GM10847 (cell line): ENCODE measurements around the gene DMD.

ENCODE experiments used
- POLR2A ChIP-seq: IDR thresholded peaks from 2 replicates; pipeline ENCODE4 v1.6.1; 2011; ENCODE audit not compliant: insufficient read length; ENCODE audit errors: extremely low read depth

DMD gene

DNA sequence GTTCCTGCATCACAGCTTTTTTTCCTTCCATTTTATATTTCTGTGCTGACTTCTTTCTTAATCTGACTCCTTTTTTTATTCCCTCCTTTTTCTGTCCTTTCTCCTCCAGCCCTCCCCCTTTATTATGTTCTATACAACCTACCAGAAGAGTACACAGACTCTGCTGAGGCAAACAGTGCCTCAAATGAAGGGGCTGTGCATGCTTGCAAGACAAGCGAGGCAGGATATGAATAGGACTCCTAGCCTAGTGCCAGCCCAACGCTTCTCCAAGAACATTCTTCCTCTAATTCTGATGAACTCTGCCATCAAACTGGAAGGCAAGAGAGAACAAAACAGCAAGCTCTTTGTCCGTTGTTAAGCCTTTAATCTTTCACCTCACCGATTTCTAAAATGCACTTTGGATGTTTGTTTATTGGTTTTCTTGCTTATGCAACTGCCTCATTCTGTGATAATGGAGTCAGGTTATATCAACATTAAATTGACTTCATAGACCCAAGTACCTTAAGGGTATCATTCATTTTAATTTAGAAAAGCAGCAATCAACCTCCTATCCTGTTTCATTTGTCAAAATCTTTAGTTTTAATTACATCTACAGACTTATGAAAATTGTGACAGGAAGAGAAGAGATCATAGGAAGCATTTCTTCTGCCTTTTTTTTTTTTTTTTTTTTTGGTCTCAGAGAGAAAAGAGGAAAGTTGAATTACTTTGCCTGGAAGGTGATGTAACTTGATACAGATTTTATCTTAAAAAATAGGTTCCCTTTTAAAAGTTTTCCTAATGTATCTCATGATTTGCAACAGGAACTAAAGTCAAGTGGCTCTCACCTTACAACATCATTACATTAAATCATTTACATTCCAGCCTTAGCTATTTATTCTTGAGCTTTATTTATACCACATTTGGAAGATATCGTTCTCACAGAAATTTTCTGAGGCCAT is 1854.8 kb downstream of the DMD start:
- no peak for TF ChIP-seq POLR2A

GRCh38 chrX:31355206-31355955 is 1856.0 kb downstream of the DMD start:
- no peak for TF ChIP-seq POLR2A

GRCh38 chrX:31353095-31353494 is 1858.3 kb downstream of the DMD start:
- TF ChIP-seq POLR2A: no peak

GRCh38 chrX:31350808-31351074 is 1860.6 kb downstream of the DMD start:
- no peak for TF ChIP-seq POLR2A

- no peak for TF ChIP-seq POLR2A
These were observed 1861.8 kb downstream of the DMD start for GRCh38 chrX:31349515-31349914.

- no peak for TF ChIP-seq POLR2A
These were observed 1870.8 kb downstream of the DMD start for GRCh38 chrX:31340587-31340986.

DNA sequence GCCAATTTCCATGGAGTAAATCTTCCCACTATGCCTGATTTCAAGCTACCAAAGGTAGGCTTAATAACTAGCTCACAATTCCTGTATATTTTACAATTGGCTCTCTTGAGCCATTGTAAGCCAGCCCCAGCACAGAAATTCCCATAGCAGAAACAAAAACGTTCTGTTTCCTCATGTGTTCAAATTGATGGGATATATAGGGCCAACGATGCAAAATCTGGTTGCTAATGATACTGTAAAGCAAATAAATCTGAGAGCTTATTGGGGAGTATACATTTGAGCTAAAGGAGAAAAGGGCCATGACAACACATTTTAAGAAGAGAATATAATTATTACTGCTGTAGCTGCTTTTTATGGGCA is 1872.4 kb downstream of the DMD start:
- no peak for TF ChIP-seq POLR2A

GRCh38 chrX:31337332-31337731 is 1874.0 kb downstream of the DMD start:
- no peak for TF ChIP-seq POLR2A

- no peak for TF ChIP-seq POLR2A
These were observed 1874.9 kb downstream of the DMD start for GRCh38 chrX:31336419-31336818.

DNA sequence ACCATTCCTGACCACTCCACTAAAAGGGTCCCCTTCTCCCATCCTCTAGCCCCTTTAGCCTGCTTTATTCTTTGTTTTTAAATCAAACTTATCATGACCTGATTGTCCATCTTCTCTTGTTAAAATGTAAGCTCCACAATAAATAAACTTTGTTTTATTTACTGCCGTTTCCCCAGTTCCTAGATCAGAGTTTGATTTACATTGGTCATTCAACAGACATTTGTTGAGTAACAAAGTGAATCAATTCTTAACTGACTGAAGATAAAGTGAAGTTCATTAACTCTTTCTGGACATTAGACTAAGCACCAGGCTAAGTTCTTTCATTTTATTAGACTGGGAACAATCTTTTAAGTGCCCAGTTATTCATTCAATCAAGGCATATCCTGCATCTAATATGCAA is 1876.4 kb downstream of the DMD start:
- no peak for TF ChIP-seq POLR2A

GRCh38 chrX:31333165-31333831 is 1878.1 kb downstream of the DMD start:
- TF ChIP-seq POLR2A: no peak

GRCh38 chrX:31331928-31332327 is 1879.4 kb downstream of the DMD start:
- no peak for TF ChIP-seq POLR2A

- no peak for TF ChIP-seq POLR2A
These were observed 1880.3 kb downstream of the DMD start for GRCh38 chrX:31331015-31331414.

- TF ChIP-seq POLR2A: no peak
These were observed 1882.1 kb downstream of the DMD start for GRCh38 chrX:31329298-31329697.

DNA sequence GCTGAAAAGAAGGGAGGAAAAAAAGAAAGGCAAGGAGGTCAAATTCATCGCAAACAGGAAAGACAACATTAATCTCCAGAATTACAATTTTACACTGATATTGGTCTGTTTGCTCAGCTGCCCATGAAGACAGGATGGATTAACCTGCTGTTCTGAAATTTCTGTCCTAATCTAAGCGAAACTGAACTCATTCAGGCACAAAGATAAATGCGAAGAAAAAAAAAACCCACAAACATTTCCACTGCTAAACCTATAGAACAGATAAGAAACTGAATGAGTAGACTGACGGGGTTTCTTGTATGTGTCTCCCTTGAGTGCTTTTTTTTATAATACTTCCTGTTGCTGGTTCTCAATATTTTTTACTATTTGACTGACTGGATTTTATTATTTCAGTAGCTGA is 1887.7 kb downstream of the DMD start:
- TF ChIP-seq POLR2A: no peak

DNA sequence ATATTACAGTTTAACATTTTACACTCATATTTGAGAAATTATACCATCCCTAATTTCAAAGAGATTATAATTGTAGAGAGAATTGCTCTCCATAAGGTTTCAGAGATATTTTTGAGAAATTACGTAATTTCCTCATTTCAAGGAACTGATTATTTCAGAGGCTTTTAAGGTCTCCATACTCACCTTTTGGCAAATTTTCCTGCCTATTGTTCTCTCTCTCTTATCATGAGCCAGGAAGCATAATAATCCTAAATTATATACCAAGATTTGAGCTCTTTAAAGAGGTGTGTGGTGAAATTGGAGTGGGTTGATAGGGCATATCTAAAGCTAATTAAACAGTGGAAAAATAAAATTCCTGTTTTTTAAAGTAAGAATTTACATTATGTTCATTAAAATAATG is 1890.6 kb downstream of the DMD start:
- TF ChIP-seq POLR2A: no peak
